ENCODE measurements around the gene MST1.

DNA sequence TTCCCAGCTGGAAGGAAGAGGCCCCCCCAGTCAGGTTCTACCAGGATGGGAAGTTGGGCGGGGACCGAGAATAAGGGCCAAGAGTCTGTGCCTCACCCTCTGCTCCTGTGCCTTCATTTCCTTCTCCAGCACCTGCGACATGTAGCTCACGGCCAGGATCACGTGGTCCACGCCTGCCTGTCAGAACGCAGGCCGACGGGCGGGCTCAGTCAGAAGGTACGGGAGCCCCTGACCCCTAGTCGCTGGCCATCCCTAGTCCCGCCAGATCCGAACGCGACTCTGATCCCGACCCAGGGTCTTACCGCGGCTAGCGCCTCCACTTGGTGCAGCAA lies 34.0 kb upstream of the MST1 start:
- TF ChIP-seq ATF6 (CRISPR knock-in tag; IDR thresholded peaks at IDR 0.05), result no peak
- TF ChIP-seq CTCF (IDR thresholded peaks at IDR 0.05), result no peak
- TF ChIP-seq JUN (CRISPR knock-in tag; IDR thresholded peaks at IDR 0.05), result no peak
- TF ChIP-seq ZBTB21 (CRISPR knock-in tag; IDR thresholded peaks at IDR 0.05; ENCODE audit: borderline replicate concordance), result no peak; the same call in 1 of the 2 replicates
- no peak for TF ChIP-seq E2F1 (CRISPR knock-in tag; IDR thresholded peaks at IDR 0.05)
- TF ChIP-seq KAT7 (CRISPR knock-in tag; IDR thresholded peaks at IDR 0.05; ENCODE audit: borderline replicate concordance), result no peak
- no peak for TF ChIP-seq E2F4 (CRISPR knock-in tag; IDR thresholded peaks at IDR 0.05; ENCODE audit: borderline replicate concordance, low read depth)
- TF ChIP-seq ZNF263 (CRISPR knock-in tag; IDR thresholded peaks at IDR 0.05; ENCODE audit: low read depth), result no peak
- TF ChIP-seq ESRRA (CRISPR knock-in tag; IDR thresholded peaks at IDR 0.05; ENCODE audit: borderline replicate concordance), result no peak; the same call in 1 of the 2 replicates
- no peak for TF ChIP-seq CREM (CRISPR knock-in tag; IDR thresholded peaks at IDR 0.05)
- TF ChIP-seq, protein P1, sequence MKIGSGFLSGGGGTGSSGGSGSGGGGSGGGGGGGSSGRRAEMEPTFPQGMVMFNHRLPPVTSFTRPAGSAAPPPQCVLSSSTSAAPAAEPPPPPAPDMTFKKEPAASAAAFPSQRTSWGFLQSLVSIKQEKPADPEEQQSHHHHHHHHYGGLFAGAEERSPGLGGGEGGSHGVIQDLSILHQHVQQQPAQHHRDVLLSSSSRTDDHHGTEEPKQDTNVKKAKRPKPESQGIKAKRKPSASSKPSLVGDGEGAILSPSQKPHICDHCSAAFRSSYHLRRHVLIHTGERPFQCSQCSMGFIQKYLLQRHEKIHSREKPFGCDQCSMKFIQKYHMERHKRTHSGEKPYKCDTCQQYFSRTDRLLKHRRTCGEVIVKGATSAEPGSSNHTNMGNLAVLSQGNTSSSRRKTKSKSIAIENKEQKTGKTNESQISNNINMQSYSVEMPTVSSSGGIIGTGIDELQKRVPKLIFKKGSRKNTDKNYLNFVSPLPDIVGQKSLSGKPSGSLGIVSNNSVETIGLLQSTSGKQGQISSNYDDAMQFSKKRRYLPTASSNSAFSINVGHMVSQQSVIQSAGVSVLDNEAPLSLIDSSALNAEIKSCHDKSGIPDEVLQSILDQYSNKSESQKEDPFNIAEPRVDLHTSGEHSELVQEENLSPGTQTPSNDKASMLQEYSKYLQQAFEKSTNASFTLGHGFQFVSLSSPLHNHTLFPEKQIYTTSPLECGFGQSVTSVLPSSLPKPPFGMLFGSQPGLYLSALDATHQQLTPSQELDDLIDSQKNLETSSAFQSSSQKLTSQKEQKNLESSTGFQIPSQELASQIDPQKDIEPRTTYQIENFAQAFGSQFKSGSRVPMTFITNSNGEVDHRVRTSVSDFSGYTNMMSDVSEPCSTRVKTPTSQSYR (CRISPR knock-in tag; IDR thresholded peaks at IDR 0.05), result no peak
- TF ChIP-seq NR2C2 (CRISPR knock-in tag; IDR thresholded peaks at IDR 0.05), result no peak

Data from WTC11 (cell line).